WERI-Rb-1 (cell line): ENCODE results near the gene LACTB.
A peak's percentile ranks its signal among the peaks of the same experiment; 100 is the strongest.

Experiments used
- DNase-seq: peaks from one replicate; pipeline ENCODE4 v3.0.0-alpha.2; 2020
- H3K27ac ChIP-seq: fragments of 250-450 bp; sonication (Bioruptor Pico); 2 replicates; pipeline ENCODE4 v1.5.1; 2020; ENCODE audit warnings: mild to moderate bottlenecking, moderate library complexity
- H3K27me3 ChIP-seq: fragments of 250-450 bp; sonication (Bioruptor Pico); 2 replicates; pipeline ENCODE4 v1.5.1; 2021; ENCODE audit warnings: mild to moderate bottlenecking, low read depth, moderate library complexity; ENCODE audit not compliant: insufficient read depth, severe bottlenecking
- H3K36me3 ChIP-seq: fragments of 250-450 bp; sonication (Bioruptor Pico); 2 replicates; pipeline ENCODE4 v1.5.1; 2020; ENCODE audit warnings: mild to moderate bottlenecking, moderate library complexity
- H3K4me3 ChIP-seq: 2 replicates; pipeline ENCODE4 v1.5.1; 2011; ENCODE audit warnings: low read depth, mild to moderate bottlenecking, control low read depth, low read length
- H3K9me3 ChIP-seq: fragments of 250-450 bp; sonication (Bioruptor Pico); 2 replicates; pipeline ENCODE4 v1.5.1; 2021; ENCODE audit warnings: mild to moderate bottlenecking, moderate library complexity; ENCODE audit not compliant: severe bottlenecking
- TF ChIP-seq, protein P1 (sequence below): IDR thresholded peaks from 2 replicates; pipeline ENCODE4 v1.5.1; 2011; ENCODE audit warnings: low read depth, mild to moderate bottlenecking, control low read depth, inconsistent platforms, low read length

Gene LACTB

DNA sequence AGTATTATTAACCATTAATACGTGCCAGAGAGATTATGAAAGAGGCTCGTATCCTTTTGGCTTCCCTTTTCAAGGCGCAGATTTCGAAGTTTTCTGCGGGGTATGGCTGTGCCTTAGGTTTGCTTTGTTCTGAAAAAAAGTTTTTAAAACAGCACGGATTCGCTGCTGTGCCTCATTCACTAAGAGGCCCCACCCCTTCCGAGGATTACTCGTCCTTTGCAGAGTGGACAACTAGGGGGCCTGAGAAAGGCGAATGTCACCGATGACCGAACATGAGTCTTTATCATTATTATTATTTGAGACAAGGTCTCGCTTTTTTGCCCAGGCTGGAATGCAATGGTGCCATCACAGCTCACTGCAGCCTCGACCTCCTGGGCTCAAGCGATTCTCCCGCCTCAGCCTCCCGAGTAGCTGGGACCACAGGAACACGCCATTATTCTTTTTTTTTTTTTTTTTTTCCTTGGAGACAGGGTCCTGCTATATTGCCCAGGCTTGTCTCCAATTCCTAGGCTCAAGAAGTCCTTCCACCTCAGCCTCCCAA, 36.3 kb downstream of the LACTB start:
- Histone ChIP-seq H3K27me3 (no peaks in the 10 kb centered on the region), H3K36me3 (peaks cover 24% of the 10 kb centered on the region), H3K4me3 (peak overlapping the region; percentile 91), H3K9me3 (no peaks in the 10 kb centered on the region), H3K27ac (peak overlapping the region; percentile 93)
- peak; percentile 76 for DNase-seq
- TF ChIP-seq, protein P1, sequence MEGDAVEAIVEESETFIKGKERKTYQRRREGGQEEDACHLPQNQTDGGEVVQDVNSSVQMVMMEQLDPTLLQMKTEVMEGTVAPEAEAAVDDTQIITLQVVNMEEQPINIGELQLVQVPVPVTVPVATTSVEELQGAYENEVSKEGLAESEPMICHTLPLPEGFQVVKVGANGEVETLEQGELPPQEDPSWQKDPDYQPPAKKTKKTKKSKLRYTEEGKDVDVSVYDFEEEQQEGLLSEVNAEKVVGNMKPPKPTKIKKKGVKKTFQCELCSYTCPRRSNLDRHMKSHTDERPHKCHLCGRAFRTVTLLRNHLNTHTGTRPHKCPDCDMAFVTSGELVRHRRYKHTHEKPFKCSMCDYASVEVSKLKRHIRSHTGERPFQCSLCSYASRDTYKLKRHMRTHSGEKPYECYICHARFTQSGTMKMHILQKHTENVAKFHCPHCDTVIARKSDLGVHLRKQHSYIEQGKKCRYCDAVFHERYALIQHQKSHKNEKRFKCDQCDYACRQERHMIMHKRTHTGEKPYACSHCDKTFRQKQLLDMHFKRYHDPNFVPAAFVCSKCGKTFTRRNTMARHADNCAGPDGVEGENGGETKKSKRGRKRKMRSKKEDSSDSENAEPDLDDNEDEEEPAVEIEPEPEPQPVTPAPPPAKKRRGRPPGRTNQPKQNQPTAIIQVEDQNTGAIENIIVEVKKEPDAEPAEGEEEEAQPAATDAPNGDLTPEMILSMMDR: peak; percentile 14; the same call in 1 of the 2 replicates

DNA sequence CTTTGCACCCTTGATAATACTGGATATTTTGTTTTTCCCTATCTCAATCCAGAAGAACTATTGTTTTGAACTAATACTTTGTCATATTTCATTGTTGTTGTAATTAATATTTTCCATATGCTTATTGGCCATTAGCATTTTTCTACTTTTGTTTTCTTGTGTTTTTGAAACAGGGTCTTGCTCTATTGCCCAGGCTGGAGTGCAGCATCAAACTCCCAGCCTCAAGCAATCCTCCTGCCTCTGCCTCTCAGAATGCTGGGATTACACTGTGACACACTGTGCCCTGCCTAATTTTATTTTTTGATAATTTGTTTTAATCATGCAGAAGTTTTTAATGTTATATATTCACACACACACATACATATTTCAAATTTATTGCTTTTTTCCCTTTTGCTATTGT, 39.0 kb downstream of the LACTB start:
- DNase-seq: no peak
- Histone ChIP-seq H3K36me3 (no peaks in the 10 kb centered on the region; the same call in 1 of the 2 replicates), H3K27me3 (no peaks in the 10 kb centered on the region), H3K9me3 (no peaks in the 10 kb centered on the region), H3K4me3 (no peak overlapping the region), H3K27ac (no peak overlapping the region)
- TF ChIP-seq, protein P1: no peak

DNA sequence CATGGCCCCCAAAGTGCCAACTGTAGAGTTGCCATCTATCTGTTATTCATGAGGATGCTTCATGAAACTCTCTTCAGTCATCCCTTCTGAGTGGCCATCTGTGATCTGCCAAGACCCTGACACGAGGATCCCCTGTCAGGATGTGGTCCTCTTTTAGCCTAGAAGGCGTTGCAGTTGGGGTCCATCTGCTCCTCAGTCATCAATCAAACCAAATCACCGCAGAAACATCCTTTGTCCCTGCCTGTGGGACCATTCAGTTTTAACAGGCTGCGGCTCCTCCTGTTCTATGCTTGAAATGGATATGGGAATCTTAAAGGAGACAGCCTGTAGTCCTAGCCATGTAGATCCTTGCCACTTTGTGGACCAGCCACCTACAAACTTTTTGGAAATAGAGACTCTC, 41.6 kb downstream of the LACTB start:
- Histone ChIP-seq H3K36me3 (no peaks in the 10 kb centered on the region), H3K4me3 (no peak overlapping the region), H3K27me3 (no peaks in the 10 kb centered on the region), H3K27ac (no peak overlapping the region), H3K9me3 (no peaks in the 10 kb centered on the region)
- TF ChIP-seq, protein P1: no peak
- no peak for DNase-seq

DNA sequence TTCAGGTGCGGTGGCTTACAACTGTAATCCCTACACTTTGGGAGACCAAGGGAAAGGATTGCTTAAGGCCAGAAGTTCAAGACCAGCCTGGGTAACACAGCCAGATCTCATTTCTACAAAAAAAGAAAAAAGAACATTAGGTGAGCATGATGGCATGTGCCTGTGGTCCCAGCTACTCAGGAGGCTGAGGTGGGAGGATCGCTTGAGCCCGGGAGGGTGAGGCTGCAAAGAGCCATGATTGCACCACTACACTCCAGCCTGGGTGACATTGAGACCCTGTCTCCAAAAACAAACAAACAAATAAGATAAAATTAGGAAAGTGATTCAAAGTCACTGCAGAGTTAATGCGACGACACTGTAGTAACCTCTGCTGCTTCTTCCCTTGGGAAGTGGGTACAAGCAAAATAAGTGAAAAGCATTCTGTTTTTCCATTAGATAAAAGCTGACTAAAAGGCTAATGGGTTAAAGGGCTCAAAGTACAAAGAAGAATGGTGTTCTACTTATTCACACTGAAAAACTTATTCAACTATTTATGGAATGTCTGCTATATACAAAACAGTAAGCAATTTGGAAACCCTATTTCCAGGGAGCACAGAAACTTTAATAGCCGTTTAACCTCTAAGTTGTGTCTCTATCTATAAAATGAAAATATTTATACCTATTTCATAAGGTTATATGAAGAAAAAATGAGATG, 43.7 kb downstream of the LACTB start:
- TF ChIP-seq, protein P1: no peak
- no peak overlapping the region for H3K27ac ChIP-seq
- no peaks in the 10 kb centered on the region for H3K36me3 ChIP-seq
- DNase-seq: no peak
- no peaks in the 10 kb centered on the region for H3K27me3 ChIP-seq
- no peaks in the 10 kb centered on the region for H3K9me3 ChIP-seq
- no peak overlapping the region for H3K4me3 ChIP-seq

DNA sequence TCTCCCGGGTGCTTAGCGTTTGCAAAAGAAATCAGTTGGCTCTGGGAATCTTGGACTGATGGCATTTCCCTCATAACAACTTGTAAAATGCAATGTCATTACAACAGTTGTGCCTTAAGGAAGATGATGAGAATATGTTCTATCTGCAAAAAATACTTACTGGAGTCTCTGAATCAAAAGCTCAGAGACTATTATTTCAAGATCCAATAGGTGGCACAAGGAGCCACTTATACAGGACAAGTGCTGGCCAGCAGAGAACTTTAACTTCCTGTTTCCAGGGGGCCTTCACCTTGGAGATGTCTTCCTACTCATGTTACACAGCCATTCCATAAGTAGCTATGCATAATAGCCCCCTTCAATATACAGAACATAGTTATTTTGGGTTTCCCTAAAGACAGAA, 44.6 kb downstream of the LACTB start:
- no peaks in the 10 kb centered on the region for H3K27me3 ChIP-seq
- no peaks in the 10 kb centered on the region for H3K9me3 ChIP-seq
- TF ChIP-seq, protein P1: no peak
- no peak overlapping the region for H3K4me3 ChIP-seq
- no peaks in the 10 kb centered on the region for H3K36me3 ChIP-seq
- no peak overlapping the region for H3K27ac ChIP-seq
- DNase-seq: no peak
